ENCODE measurements around the gene ZNF519.
"Not testable (repeated sequence)": the region's sequence is repeated elsewhere in the genome, so short reads cannot be mapped to it uniquely, and the experiment has no call there.

GRCh38 chr18:14145021-14145420 is 12.8 kb upstream of the ZNF519 start:
- not testable (repeated sequence) for TF ChIP-seq CTCF (conservative IDR thresholded peaks at IDR 0.05 in 1 of 2, IDR thresholded peaks at IDR 0.05 in 1 of 2; ENCODE audit: low read depth in 1 of 2, low read length in 2 of 2); EZH2 (IDR thresholded peaks at IDR 0.05; ENCODE audit: low read length, missing control alignments)
